A549 (cell line): ENCODE measurements around the gene PTCD2. TPM values are rescaled to one million over a fixed set of nuclear protein-coding genes. Genes with fewer than 3 reads are reported as not detected.

Experiments
- ATAC-seq, 2 experiments: fragments of 200-7000 bp in 1 of 2; fragments of >200 bp in 1 of 2; cut with Nextera tagmentation in 1 of 2; cut with Tn5 transposase in 1 of 2; 3 replicates each; pipeline versions ENCODE4 v1.8.0 to v1.9.1; 2018 to 2020; ENCODE audit warnings: mild to moderate bottlenecking in 1 of 2, moderate library complexity in 1 of 2
- CTCF ChIA-PET: fragments of 300-600 bp; sonication (Branson Sonifier 250); formaldehyde crosslinking; extraction: SDS; loops from one replicate; lab custom pipeline; 2021; ENCODE audit warnings: antibody characterized with exemption, inconsistent platforms; lab: Yijun Ruan, JAX
- POLR2A ChIA-PET: fragments of 350-600 bp; formaldehyde crosslinking; extraction: SDS; loops from one replicate; lab custom pipeline; 2021; ENCODE audit warnings: antibody characterized with exemption, inconsistent platforms; lab: Yijun Ruan, JAX
- DNase-seq, 2 experiments: peaks; one replicate each; pipeline versions ENCODE4 v3.0.0 to v3.0.0-alpha.2; 2011 to 2016; ENCODE audit warnings: low read depth in 1 of 2, low spot score in 1 of 2
- FAIRE-seq: peaks from 2 replicates; lab custom pipeline; 2011; peaks lifted over from hg19 to GRCh38; lab: Jason Lieb, UNC
- H3K27ac ChIP-seq, 2 experiments: fragments of >200 bp; sonication (Bioruptor Twin); formaldehyde crosslinking; 3 replicates each; pipeline ENCODE4 v1.5.1; 2016 to 2017
- H3K4me1 ChIP-seq: fragments of >200 bp; sonication (Bioruptor Twin); formaldehyde crosslinking; 3 replicates; pipeline ENCODE4 v1.6.1; 2016
- H3K4me2 ChIP-seq: fragments of >200 bp; sonication (Bioruptor Twin); formaldehyde crosslinking; 3 replicates; pipeline ENCODE4 v1.6.1; 2016
- H3K4me3 ChIP-seq: fragments of >200 bp; sonication (Bioruptor Twin); formaldehyde crosslinking; 3 replicates; pipeline ENCODE4 v1.5.1; 2016
- H3K9me3 ChIP-seq: fragments of >200 bp; sonication (Bioruptor Twin); formaldehyde crosslinking; 3 replicates; pipeline ENCODE4 v1.6.1; 2016
- BHLHE40 ChIP-seq: IDR thresholded peaks from 2 replicates; pipeline ENCODE4 v1.6.1; 2012; ENCODE audit warnings: low read depth, low read length, inconsistent platforms
- CEBPB ChIP-seq, 2 experiments: fragments of >200 bp in 1 of 2; sonication (Bioruptor Twin) in 1 of 2; formaldehyde crosslinking in 1 of 2; IDR thresholded peaks; 2 replicates each; pipeline ENCODE4 v1.6.1; 2012 to 2016
- CHD2 ChIP-seq: fragments of 150-350 bp; IDR thresholded peaks from 2 replicates; pipeline ENCODE4 v1.6.1; 2014; ENCODE audit warnings: low read length; ENCODE audit not compliant: partially characterized antibody
- CTCF ChIP-seq: fragments of >200 bp; sonication (Bioruptor Twin); formaldehyde crosslinking; IDR thresholded peaks from 3 replicates; pipeline ENCODE4 v1.5.1; 2016
- E2F6 ChIP-seq: IDR thresholded peaks from 2 replicates; pipeline ENCODE4 v1.6.1; 2012; ENCODE audit warnings: low read depth, borderline replicate concordance
- ELK1 ChIP-seq: fragments of 150-350 bp; IDR thresholded peaks from 2 replicates; pipeline ENCODE4 v1.6.1; 2014; ENCODE audit warnings: low read depth, mild to moderate bottlenecking, low read length
- EP300 ChIP-seq, 2 experiments: fragments of >200 bp; sonication (Bioruptor Twin); formaldehyde crosslinking; IDR thresholded peaks; 2 replicates in 1 of 2; 3 replicates in 1 of 2; pipeline ENCODE4 v1.6.1; 2016 to 2017
- ESRRA ChIP-seq: fragments of 150-350 bp; IDR thresholded peaks from 2 replicates; pipeline ENCODE4 v1.6.1; 2014; ENCODE audit warnings: mild to moderate bottlenecking, low read length, borderline replicate concordance
- FOSL2 ChIP-seq, 2 experiments: fragments of 450-650 bp in 1 of 2; fragments of >200 bp in 1 of 2; sonication (Bioruptor Twin) in 1 of 2; formaldehyde crosslinking; IDR thresholded peaks; 2 replicates each; pipeline versions ENCODE4 v1.5.0 to v1.6.1; 2016 to 2020; ENCODE audit warnings: mild to moderate bottlenecking in 1 of 2, moderate library complexity in 1 of 2
- GATA3 ChIP-seq: IDR thresholded peaks from 2 replicates; pipeline ENCODE4 v1.6.1; 2012; ENCODE audit warnings: borderline replicate concordance
- HDAC2 ChIP-seq: fragments of 200-600 bp; sonication (generic); IDR thresholded peaks from 2 replicates; pipeline ENCODE4 v1.6.1; 2016
- HEYL ChIP-seq: fragments of 250-450 bp; sonication (Bioruptor Pico); IDR thresholded peaks from 2 replicates; pipeline ENCODE4 v1.8.0; 2021; ENCODE audit warnings: mild to moderate bottlenecking, moderate library complexity
- HOXA7 ChIP-seq: fragments of 250-450 bp; sonication (Bioruptor Pico); IDR thresholded peaks from 2 replicates; pipeline ENCODE4 v1.5.0; 2020; ENCODE audit warnings: mild to moderate bottlenecking, moderate library complexity
- HOXB13 ChIP-seq: fragments of 250-450 bp; sonication (Bioruptor Pico); IDR thresholded peaks from 2 replicates; pipeline ENCODE4 v1.5.0; 2020; ENCODE audit warnings: low read depth, mild to moderate bottlenecking, moderate library complexity
- JUNB ChIP-seq: fragments of >200 bp; sonication (Bioruptor Twin); formaldehyde crosslinking; IDR thresholded peaks from 2 replicates; pipeline ENCODE4 v1.6.1; 2016
- KDM1A ChIP-seq: fragments of 200-600 bp; sonication (generic); IDR thresholded peaks from 2 replicates; pipeline ENCODE4 v1.6.1; 2016; ENCODE audit warnings: low read depth, mild to moderate bottlenecking
- KDM5A ChIP-seq: fragments of 200-600 bp; sonication (generic); IDR thresholded peaks from 2 replicates; pipeline ENCODE4 v1.6.1; 2016; ENCODE audit warnings: antibody characterized with exemption, mild to moderate bottlenecking
- MAFK ChIP-seq: fragments of 450-650 bp; IDR thresholded peaks from 2 replicates; pipeline ENCODE4 v1.6.1; 2014; ENCODE audit not compliant: partially characterized antibody
- MAX ChIP-seq: IDR thresholded peaks from 2 replicates; pipeline ENCODE4 v1.6.1; 2012
- MAZ ChIP-seq: fragments of 150-350 bp; IDR thresholded peaks from 2 replicates; pipeline ENCODE4 v1.6.1; 2014; ENCODE audit warnings: antibody characterized with exemption, low read depth, low read length, borderline replicate concordance
- NFE2L2 ChIP-seq: fragments of 150-350 bp; conservative IDR thresholded peaks from 2 replicates; pipeline ENCODE4 v1.6.1; 2014; ENCODE audit warnings: low read length
- NPAS2 ChIP-seq: fragments of 250-450 bp; sonication (Bioruptor Pico); IDR thresholded peaks from 2 replicates; pipeline ENCODE4 v1.8.0; 2022; ENCODE audit warnings: mild to moderate bottlenecking, moderate library complexity, borderline replicate concordance
- POLR2A ChIP-seq: IDR thresholded peaks from 2 replicates; pipeline ENCODE4 v1.6.1; 2012; ENCODE audit warnings: mild to moderate bottlenecking, low read length
- RARB ChIP-seq: fragments of 250-450 bp; sonication (Bioruptor Pico); IDR thresholded peaks from 2 replicates; pipeline ENCODE4 v1.8.0; 2021; ENCODE audit warnings: mild to moderate bottlenecking, moderate library complexity
- RFX5 ChIP-seq: fragments of 450-650 bp; IDR thresholded peaks from 2 replicates; pipeline ENCODE4 v1.7.1; 2014; ENCODE audit warnings: antibody characterized with exemption, mild to moderate bottlenecking, moderate library complexity
- RNF2 ChIP-seq: fragments of 200-600 bp; sonication (generic); IDR thresholded peaks from 2 replicates; pipeline ENCODE4 v1.6.1; 2016; ENCODE audit warnings: low read depth, mild to moderate bottlenecking, antibody characterized with exemption, moderate library complexity, borderline replicate concordance
- SMC3 ChIP-seq: fragments of >200 bp; sonication (Bioruptor Twin); formaldehyde crosslinking; IDR thresholded peaks from 3 replicates; pipeline ENCODE4 v1.6.1; 2018; ENCODE audit warnings: inconsistent platforms
- SREBF2 ChIP-seq: fragments of 450-650 bp; IDR thresholded peaks from 2 replicates; pipeline ENCODE4 v1.6.1; 2014; ENCODE audit warnings: mild to moderate bottlenecking, moderate library complexity
- TFCP2L1 ChIP-seq: fragments of 250-450 bp; sonication (Bioruptor Pico); IDR thresholded peaks from 2 replicates; pipeline ENCODE4 v1.5.0; 2021; ENCODE audit warnings: mild to moderate bottlenecking
- ZFP36 ChIP-seq: fragments of 450-650 bp; IDR thresholded peaks from 2 replicates; pipeline ENCODE4 v1.6.1; 2014; ENCODE audit warnings: borderline replicate concordance; ENCODE audit not compliant: partially characterized antibody
- ZNF302 ChIP-seq: fragments of 250-450 bp; sonication (Bioruptor Pico); IDR thresholded peaks from 2 replicates; pipeline ENCODE4 v1.9.0; 2021; ENCODE audit warnings: inconsistent platforms, mild to moderate bottlenecking, moderate library complexity
- ZSCAN20 ChIP-seq: fragments of 250-450 bp; sonication (Bioruptor Pico); IDR thresholded peaks from 2 replicates; pipeline ENCODE4 v1.8.0; 2022; ENCODE audit warnings: mild to moderate bottlenecking, moderate library complexity
- WGBS: methylation state at CpG from one replicate; pipeline ENCODE4 v1.1.6; 2017; ENCODE audit errors: missing lambda C conversion rate; 5-methylcytosine and 5-hydroxymethylcytosine counted together
- polyA plus RNA-seq, 4 experiments: library from polyadenylated mRNA; depleted of rRNA in 3 of 4; stranded (reverse); fragments of >200 nt; fragmentation: RNase III in 1 of 4; extraction: RNeasy Plus Mini Kit Qiagen cat#74134 plus additional on column Dnase treatment in 1 of 4; gene quantifications; 2 replicates in 3 of 4; 3 replicates in 1 of 4; pipeline ENCODE4 v1.2.3, GENCODE V29; 2011 to 2017

PTCD2 gene
- polyA plus RNA-seq, 2 of the 4 experiments (the other 2 are of a cell fraction), result 13.2 to 31.1 TPM

GRCh38 chr5:72387985-72388384, 67.8 kb downstream of the PTCD2 start:
- Histone ChIP-seq H3K9me3 (no peaks in the 10 kb centered on the region), H3K4me3 (no peak overlapping the region), H3K4me2 (peak overlapping the region; percentile 41), H3K4me1 (peaks cover 49% of the 10 kb centered on the region), H3K27ac (peak overlapping the region; percentile 69 to 87)
- DNase-seq (peak; percentile 68 to 69), ATAC-seq (peak; percentile 62 to 73; a peak in 4 of 6 replicates), FAIRE-seq (no peak)
- 3% methylated on average over 3 of the region's 3 CpGs for WGBS
- ChIA-PET POLR2A (interaction anchor here (1.0 kb wide), 1 partner anchor 168 kb away, joined by 4 read pairs; no protein-coding TSS in a partner anchor), CTCF (interaction anchor here (0.6 to 3.8 kb wide), 4 partner anchors 9 to 136 kb away, joined by 3 to 13 read pairs (median 7); no protein-coding TSS in a partner anchor)
- TF ChIP-seq MAX (no peak), HOXB13 (CRISPR knock-in tag) (no peak), SREBF2 (no peak), HEYL (CRISPR knock-in tag) (no peak), JUNB (peak; percentile 37; the same call in 1 of the 2 replicates), SMC3 (no peak), ZSCAN20 (no peak), TFCP2L1 (no peak), ZFP36 (no peak), BHLHE40 (no peak), FOSL2 (IDR thresholded peaks at IDR 0.05) (peak; percentile 32; the same call in 1 of the 2 replicates), FOSL2 (CRISPR knock-in tag; IDR thresholded peaks at IDR 0.05) (peak; percentile 37), MAZ (no peak), HDAC2 (no peak), CEBPB (IDR thresholded peaks at IDR 0.05) (peak in 1 of 2 experiments; percentile 32; a peak in 1 of 4 replicates), NFE2L2 (peak; percentile 31; the same call in 1 of the 2 replicates), CTCF (no peak), HOXA7 (CRISPR knock-in tag) (no peak), GATA3 (peak; percentile 48; the same call in 1 of the 2 replicates), MAFK (peak; percentile 71), RARB (CRISPR knock-in tag) (no peak), EP300 (IDR thresholded peaks at IDR 0.05) (peak in 1 of 2 experiments; percentile 61; a peak in 1 of 5 replicates), ESRRA (no peak), POLR2A (no peak)

- ChIA-PET POLR2A (interaction anchor here (1.0 kb wide), 1 partner anchor 168 kb away, joined by 4 read pairs; no protein-coding TSS in a partner anchor), CTCF (interaction anchor here (1.0 to 3.8 kb wide), 3 partner anchors 9 to 22 kb away, joined by 4 to 13 read pairs (median 10); no protein-coding TSS in a partner anchor)
- ATAC-seq (no peak), FAIRE-seq (no peak), DNase-seq (no peak)
- H3K4me1 ChIP-seq, result peaks cover 47% of the 10 kb centered on the region
- H3K4me3 ChIP-seq, result no peak overlapping the region
- WGBS, result 88% methylated on average over 8 of the region's 8 CpGs
- TF ChIP-seq CHD2, result no peak
- no peak for TF ChIP-seq RFX5
- no peak for TF ChIP-seq ELK1
- TF ChIP-seq ZNF302 (CRISPR knock-in tag), result no peak
- no peak for TF ChIP-seq MAX
- no peak for TF ChIP-seq E2F6
- TF ChIP-seq BHLHE40, result no peak
- no peak for TF ChIP-seq ZSCAN20
- TF ChIP-seq NPAS2 (CRISPR knock-in tag), result no peak
- TF ChIP-seq RNF2, result no peak
- no peak for TF ChIP-seq KDM5A
- no peak for TF ChIP-seq KDM1A
- peak overlapping the region; percentile 41 for H3K4me2 ChIP-seq
- no peaks in the 10 kb centered on the region for H3K9me3 ChIP-seq
- H3K27ac ChIP-seq, result peak overlapping the region; percentile 69 to 87
These were observed 68.5 kb downstream of the PTCD2 start for GRCh38 chr5:72388646-72389045.
